ENCODE data around the gene IPMK.

The IPMK gene

DNA sequence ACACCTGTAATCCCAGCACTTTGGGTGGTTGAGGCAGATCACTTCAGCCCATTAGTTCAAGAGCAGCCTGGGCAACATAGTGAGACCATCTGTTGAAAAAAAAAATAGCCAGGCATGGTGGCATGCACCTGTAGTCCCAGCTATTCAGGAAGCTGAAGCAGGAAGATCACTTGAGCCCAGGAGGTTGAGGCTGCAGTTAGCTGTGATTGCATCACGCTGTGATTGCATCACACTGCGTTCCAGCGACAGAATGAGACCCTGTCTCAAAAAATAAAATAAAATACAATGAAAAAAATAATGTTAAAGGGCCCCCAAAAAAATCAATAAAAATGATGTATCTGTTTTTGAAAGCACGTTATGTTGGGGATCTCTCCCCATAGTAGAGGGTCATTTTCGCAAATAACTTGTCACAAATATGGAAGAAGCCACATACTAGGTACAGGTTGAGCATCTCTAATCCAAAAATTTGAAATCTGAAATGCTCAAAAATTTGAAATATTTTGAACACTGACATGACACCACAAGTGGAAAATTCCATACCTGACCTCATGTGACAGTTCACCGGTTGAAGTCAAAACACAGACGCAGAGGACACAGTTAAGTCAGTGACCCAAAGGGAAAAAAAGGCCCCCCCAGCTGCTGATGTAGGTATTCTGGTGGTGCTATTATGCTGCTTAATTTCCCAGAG lies 10.7 kb upstream of the IPMK start:
- no peak overlapping the region for H3K4me3 ChIP-seq
- TF ChIP-seq, protein P1, sequence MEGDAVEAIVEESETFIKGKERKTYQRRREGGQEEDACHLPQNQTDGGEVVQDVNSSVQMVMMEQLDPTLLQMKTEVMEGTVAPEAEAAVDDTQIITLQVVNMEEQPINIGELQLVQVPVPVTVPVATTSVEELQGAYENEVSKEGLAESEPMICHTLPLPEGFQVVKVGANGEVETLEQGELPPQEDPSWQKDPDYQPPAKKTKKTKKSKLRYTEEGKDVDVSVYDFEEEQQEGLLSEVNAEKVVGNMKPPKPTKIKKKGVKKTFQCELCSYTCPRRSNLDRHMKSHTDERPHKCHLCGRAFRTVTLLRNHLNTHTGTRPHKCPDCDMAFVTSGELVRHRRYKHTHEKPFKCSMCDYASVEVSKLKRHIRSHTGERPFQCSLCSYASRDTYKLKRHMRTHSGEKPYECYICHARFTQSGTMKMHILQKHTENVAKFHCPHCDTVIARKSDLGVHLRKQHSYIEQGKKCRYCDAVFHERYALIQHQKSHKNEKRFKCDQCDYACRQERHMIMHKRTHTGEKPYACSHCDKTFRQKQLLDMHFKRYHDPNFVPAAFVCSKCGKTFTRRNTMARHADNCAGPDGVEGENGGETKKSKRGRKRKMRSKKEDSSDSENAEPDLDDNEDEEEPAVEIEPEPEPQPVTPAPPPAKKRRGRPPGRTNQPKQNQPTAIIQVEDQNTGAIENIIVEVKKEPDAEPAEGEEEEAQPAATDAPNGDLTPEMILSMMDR (IDR thresholded peaks at IDR 0.05), result no peak

GRCh38 chr10:58275908-58276307 lies 8.2 kb upstream of the IPMK start:
- H3K27ac ChIP-seq, result no peak overlapping the region
- H3K9me3 ChIP-seq, result no peaks in the 10 kb centered on the region
- no peak for DNase-seq
- H3K27me3 ChIP-seq, result no peaks in the 10 kb centered on the region
- intact Hi-C loops (cut with DNase I; ENCODE audit: low total_unique reads), result no loop called here
- H3K4me1 ChIP-seq, result peaks cover 0 to 18% (median 4%) of the 10 kb centered on the region in 4 donors
- H3K36me3 ChIP-seq, result peaks cover 0 to 9% (median 5%) of the 10 kb centered on the region in 3 donors
- TF ChIP-seq, protein P1 (IDR thresholded peaks at IDR 0.05), result no peak
- H3K4me3 ChIP-seq, result no peak overlapping the region

More for the DNA sequence above, 10.7 kb upstream of the IPMK start:
- intact Hi-C loops (cut with DNase I; ENCODE audit: low total_unique reads), result no loop called here
- no peak for DNase-seq
- peaks cover 0 to 18% (median 4%) of the 10 kb centered on the region in 4 donors for H3K4me1 ChIP-seq
- no peak overlapping the region for H3K27ac ChIP-seq
- H3K27me3 ChIP-seq, result no peaks in the 10 kb centered on the region
- H3K36me3 ChIP-seq, result peaks cover 0 to 9% (median 5%) of the 10 kb centered on the region in 3 donors
- no peaks in the 10 kb centered on the region for H3K9me3 ChIP-seq

GRCh38 chr10:58275261-58275660 lies 7.6 kb upstream of the IPMK start:
- intact Hi-C loops (cut with DNase I; ENCODE audit: low total_unique reads), result no loop called here
- Histone ChIP-seq H3K36me3 (peaks cover 0 to 9% (median 5%) of the 10 kb centered on the region in 3 donors), H3K9me3 (no peaks in the 10 kb centered on the region), H3K4me3 (no peak overlapping the region), H3K4me1 (peaks cover 0 to 23% (median 4%) of the 10 kb centered on the region in 4 donors), H3K27me3 (no peaks in the 10 kb centered on the region), H3K27ac (no peak overlapping the region)
- no peak for DNase-seq
- TF ChIP-seq, protein P1 (IDR thresholded peaks at IDR 0.05), result no peak

GRCh38 chr10:58269782-58270290 lies 2.1 kb upstream of the IPMK start:
- H3K36me3 ChIP-seq, result no peaks in the 10 kb centered on the region
- TF ChIP-seq, protein P1 (IDR thresholded peaks at IDR 0.05), result no peak
- H3K4me3 ChIP-seq, result peak overlapping the region; percentile 84 to 86
- H3K27me3 ChIP-seq, result no peaks in the 10 kb centered on the region
- H3K4me1 ChIP-seq, result peaks cover 0 to 39% (median 11%) of the 10 kb centered on the region in 4 donors
- H3K9me3 ChIP-seq, result no peaks in the 10 kb centered on the region
- H3K27ac ChIP-seq, result peak overlapping the region; percentile 93 to 98
- intact Hi-C loops (cut with DNase I; ENCODE audit: low total_unique reads), result no loop called here
- no peak for DNase-seq

GRCh38 chr10:58268946-58269781 lies 1.5 kb upstream of the IPMK start, which contains the start of gene CISD1:
CISD1 (plus strand) TSS chr10:58269162; CDS start chr10:58269274, 112 bp downstream.
- intact Hi-C loops (cut with DNase I; ENCODE audit: low total_unique reads), result no loop called here
- peaks cover 0 to 33% (median 9%) of the 10 kb centered on the region in 4 donors for H3K4me1 ChIP-seq
- no peaks in the 10 kb centered on the region for H3K27me3 ChIP-seq
- no peaks in the 10 kb centered on the region for H3K36me3 ChIP-seq
- DNase-seq, result peak; percentile 97 to 98
- no peaks in the 10 kb centered on the region for H3K9me3 ChIP-seq
- TF ChIP-seq, protein P1 (IDR thresholded peaks at IDR 0.05), result no peak
- peak within 1 kb of the TSS; percentile 93 to 98 for H3K27ac ChIP-seq
- peak within 1 kb of the TSS; percentile 84 to 86 for H3K4me3 ChIP-seq

All from tibial artery (tissue), 4 donors.